Stimulated activated CD8-positive, alpha-beta memory T cell treated with anti-CD3 and anti-CD28 coated beads, Interleukin-12 subunit alpha, Interleukin-12 subunit beta, amount 100 ng/mL, for 24 hours (primary cell): Measurements from ENCODE around the gene BIRC7.
"Not testable (repeated sequence)": the region's sequence is repeated elsewhere in the genome, so short reads cannot be mapped to it uniquely, and the experiment has no call there.

Experiments used
- DNase-seq: peaks from one replicate; pipeline ENCODE4 v3.0.0-alpha.2; 2020; ENCODE audit errors: extremely low read depth

BIRC7 gene

GRCh38 chr20:63248835-63249591, 13.3 kb downstream of the BIRC7 start:
- no peak for DNase-seq

GRCh38 chr20:63249891-63250290, 14.2 kb downstream of the BIRC7 start:
- DNase-seq, result no peak

- DNase-seq, result not testable (repeated sequence)
Measured at GRCh38 chr20:63251350-63251749, 15.6 kb downstream of the BIRC7 start.

DNA sequence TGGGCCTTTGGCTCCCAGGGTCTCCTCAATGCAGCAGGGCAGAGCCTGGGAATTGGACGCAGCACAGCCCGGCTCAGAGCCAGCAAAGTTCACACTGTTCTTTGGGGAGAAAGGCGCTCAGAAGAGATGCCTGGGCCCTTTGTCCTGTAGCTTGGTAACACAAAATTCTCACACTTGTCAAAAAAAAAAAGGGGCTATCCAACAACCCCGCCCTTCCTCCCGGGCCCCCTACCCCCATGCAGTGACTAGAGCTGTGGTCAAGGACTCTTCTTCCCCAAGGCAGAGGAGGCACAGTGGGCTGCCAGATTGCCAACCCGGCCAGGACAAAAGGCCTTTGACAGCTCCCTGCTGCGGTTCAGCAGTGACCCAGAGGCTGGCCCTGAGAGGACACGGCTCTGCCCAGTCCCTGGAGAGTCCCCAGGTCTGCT, 16.6 kb downstream of the BIRC7 start:
- no peak for DNase-seq

- DNase-seq, result no peak
Measured at GRCh38 chr20:63253065-63253437, 17.3 kb downstream of the BIRC7 start.

DNA sequence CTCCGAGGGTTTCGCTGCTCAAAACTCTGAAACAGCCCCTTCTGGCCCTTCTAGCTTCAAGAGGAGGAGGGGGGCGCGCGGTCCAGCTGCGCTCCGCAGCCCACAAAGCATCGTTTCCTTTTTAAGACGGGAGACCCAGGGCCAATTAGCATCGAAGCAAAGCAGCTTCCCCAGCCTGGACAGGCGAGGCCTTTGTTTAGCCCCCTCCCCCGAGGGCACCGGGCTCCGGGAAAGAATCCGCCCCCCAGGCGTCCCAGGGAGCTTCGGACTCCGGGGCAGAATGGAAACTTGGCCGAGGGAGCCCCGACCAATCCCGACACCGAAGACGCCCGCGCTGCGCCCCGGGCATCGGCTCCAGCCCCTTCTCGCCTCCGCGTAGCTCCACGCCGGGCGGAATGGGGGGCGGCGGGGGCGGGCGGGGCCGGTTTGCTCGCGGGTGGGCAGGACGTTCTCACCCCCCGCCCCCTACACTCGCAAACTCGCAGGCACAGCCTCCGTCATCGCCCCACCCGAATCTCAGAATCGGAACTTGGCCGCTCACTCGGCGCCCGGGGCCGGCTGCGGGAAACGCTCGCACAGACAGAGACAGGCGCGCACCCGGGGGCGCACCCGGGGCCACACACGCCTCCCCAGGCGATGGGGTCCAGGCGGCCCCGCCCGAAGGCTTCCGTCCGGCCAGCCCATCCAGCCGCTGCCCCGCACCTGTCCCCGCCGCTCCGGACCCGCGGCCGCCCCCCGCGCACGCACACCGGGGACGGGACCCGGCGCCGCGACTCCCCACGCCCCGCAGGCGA, 17.9 kb downstream of the BIRC7 start:
- DNase-seq, result no peak

DNA sequence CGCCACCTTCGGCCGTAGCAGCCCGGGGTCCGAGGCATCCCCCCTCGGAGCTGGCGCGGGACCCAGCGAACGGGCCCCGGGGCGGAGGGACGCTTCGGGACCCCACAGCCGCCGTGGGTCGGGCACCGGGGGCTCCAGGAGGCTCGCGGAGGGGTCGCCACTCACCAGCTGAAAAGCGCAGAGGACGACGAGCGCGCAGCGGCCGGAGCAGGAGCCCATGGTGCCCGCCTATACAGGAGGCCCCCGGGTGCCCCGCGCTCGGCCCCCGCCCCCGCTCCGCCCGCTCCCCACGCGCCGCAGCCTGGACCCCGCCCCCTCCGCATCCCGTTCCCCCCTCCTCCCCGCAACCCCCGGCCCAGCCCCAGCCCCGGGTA, 18.5 kb downstream of the BIRC7 start, which contains the start of gene NKAIN4:
NKAIN4 (minus strand) TSS at position 232 of the 374 bp plus-strand sequence; CDS start at position 219, 13 bp downstream.
- no peak for DNase-seq

DNA sequence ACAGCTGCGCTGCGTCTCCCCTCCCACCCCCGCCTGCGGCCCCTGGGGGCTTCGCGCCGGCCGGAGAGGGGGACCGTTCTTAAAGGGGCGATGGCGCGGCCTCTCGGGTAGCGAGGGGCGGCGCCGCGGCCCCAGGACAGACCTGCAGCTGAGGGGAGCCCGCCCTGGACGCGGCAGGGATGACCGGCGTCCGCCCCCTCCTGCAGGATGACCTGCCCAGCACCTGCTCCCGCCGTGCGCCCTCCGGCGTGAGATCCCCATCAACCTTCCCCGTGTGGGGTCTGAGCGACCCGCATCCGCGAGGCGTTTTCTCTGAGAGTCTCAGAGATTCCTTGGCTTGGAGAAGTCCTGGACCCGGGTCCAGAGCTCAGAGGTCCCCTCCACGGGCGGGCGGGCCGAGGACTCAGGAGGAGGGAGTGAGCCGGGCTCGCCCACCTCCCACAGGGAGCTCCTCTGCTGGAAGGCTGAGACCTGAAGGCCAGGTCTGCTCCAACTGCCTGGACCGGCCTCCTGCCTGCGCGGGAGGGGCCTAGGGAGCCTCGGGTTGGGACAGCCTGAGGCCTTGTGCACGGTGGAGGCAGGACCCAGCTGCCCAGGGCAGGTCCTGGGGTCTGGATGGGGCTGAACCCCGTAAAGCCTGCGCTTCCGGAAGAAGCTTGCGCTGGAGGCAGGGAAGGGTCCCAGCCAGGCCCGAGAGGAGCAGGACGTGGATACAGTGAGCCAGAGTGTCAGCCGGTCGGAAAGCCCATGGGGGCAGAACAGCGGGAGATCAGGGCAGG, 19.1 kb downstream of the BIRC7 start:
- DNase-seq, result no peak

GRCh38 chr20:63255931-63256704, 20.4 kb downstream of the BIRC7 start:
- no peak for DNase-seq

DNA sequence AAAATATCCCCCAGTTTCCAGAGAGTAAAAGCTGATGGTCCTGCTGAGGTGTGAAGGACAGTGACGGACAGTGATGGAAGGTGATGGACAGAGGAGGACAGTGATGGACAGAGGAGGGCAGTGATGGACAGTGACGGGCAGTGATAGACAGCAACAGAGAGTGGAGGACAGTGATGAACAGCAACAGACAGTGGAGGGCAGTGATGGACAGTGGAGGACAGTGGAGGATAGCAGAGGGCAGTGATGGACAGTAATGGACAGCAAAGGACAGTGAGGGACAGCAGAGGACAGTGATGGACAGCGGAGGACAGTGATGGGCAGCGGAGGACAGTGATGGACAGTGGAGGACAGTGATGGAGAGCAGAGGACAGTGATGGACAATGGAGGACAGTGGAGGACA, 21.2 kb downstream of the BIRC7 start:
- DNase-seq, result no peak

- no peak for DNase-seq
Measured at GRCh38 chr20:63257629-63258028, 21.9 kb downstream of the BIRC7 start.

- DNase-seq, result no peak
Measured at GRCh38 chr20:63258781-63259180, 23.1 kb downstream of the BIRC7 start.

DNA sequence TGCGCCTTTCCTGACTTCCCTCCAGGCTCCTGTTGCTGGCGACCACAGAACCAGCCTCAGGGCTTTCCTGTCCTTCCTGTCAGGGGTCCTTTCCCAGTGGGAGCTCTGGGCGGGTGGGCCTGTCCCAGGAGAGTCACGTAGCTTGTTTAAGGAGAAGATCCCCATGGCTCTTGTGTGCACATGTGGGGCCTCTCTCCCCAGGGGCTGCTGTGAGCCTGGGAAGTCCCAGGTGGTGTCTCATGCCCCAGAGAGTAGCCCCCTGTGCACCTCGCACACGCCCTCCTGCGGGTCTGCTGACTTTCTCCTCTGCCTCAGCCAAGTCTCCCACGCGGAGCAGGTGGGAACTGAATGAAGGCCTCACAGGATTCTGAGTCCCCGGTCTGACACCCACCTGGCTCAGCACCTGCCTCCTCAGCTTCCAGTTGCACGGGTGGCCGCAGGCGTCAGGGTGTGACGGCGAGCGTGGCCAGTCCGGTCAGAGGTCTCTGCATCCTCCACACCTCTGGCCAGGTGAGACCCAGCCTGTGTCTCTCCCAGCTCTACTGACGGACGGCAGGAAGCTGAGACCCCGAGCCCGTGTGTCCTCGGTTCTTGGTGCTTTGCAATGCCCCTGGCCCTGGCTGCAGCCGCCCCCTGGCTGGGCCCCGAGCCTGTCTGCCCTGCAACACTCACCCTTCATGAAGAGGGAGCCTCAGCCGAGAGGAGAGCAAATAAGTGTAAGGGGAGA, 24.2 kb downstream of the BIRC7 start:
- no peak for DNase-seq

DNA sequence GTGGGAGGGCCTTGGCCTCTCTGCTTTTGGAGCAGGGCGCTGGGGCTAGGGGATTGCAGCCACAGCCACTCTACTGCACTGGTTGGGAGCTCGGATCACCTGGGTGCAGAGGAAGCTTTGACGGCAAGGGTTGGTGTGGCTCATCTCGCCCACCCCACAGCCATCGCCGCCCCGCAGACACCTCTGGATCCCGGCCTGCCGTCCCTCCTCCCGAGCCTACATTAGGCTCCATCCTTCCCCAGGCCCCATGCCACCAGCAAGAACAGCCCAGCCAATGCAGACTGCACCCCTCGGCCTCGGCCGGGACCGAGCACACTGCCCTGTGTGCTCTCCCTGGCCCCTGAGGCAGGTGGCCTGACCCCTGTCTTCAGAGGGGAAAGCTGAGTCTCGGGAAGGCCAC, 24.8 kb downstream of the BIRC7 start:
- no peak for DNase-seq

GRCh38 chr20:63261060-63261794, 25.5 kb downstream of the BIRC7 start:
- no peak for DNase-seq

DNA sequence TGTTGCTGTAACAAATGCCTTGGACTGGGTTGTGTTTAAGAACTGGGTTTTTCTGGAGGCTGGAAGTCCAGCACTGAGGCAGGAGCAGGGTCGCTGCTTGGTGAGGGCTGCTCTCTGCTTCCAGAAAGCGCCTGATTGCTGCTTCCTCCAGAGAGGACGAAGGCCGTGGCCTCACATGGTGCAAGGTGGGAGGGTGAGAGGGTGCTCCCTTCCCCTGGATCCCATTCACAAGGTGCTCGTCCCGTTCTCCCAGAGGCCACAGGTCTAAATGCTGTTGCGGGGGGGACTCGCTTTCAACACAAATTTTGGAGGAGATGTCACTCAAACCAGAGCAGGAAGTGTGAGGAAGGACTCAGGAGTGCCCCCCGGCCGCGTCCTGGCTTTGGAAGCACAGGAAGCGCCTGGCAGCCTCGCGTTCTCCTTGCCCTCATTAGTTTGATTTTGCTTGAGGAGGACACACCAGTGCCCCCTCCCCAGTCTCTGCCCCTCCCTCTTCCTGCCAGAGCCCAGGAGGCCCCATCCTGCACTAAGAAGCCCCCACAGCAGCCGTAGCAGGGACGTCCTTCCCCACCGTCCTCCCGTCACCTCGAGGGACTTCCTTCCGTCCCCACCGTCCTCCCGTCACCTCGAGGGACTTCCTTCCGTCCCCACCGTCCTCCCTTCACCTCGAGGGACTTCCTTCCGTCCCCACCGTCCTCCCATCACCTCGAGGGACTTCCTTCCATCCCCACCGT, 26.3 kb downstream of the BIRC7 start:
- DNase-seq, result no peak

DNA sequence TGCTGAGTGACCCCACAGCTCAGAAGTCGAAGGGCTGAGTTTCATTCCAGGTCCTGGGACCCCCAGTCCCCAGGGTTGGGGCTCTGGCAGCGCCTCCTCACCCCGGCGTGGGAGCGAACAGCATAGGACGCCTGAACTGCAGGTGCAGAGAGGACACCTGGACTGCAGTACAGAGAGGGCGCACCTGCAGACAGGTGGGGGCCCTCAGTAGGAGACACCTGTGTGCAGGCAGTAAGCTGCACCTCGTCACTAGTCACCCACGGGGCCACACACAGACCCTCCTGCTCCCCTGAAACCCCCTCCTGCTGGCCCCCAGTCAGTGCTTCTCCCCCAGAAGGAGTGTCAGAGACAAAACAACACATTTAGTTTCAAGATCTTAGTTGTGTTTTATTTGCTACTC, 27.1 kb downstream of the BIRC7 start:
- DNase-seq, result no peak

GRCh38 chr20:63264000-63264399, 28.3 kb downstream of the BIRC7 start:
- no peak for DNase-seq

DNA sequence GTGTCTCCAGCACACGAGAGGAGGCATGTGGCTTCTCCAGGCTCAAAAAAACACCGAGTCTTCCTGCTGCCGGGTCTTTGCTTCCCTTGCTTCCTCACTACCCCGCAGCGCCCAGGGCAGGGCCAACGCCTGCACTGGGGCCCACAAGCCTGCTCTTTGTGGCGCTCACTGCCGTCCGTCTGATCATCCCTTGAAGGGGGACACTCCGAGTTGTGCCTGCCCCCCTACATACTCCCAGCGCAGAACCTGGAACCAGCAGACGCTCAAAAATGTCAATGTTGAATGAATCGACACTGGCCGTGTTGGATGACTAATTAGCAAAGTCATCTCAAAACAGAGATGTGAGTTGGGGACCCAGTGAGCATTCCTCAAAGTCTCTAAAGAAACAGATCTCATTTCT, 28.8 kb downstream of the BIRC7 start:
- DNase-seq, result no peak
